ENCODE measurements around the gene C1QL4.

- TF ChIP-seq, protein P1, sequence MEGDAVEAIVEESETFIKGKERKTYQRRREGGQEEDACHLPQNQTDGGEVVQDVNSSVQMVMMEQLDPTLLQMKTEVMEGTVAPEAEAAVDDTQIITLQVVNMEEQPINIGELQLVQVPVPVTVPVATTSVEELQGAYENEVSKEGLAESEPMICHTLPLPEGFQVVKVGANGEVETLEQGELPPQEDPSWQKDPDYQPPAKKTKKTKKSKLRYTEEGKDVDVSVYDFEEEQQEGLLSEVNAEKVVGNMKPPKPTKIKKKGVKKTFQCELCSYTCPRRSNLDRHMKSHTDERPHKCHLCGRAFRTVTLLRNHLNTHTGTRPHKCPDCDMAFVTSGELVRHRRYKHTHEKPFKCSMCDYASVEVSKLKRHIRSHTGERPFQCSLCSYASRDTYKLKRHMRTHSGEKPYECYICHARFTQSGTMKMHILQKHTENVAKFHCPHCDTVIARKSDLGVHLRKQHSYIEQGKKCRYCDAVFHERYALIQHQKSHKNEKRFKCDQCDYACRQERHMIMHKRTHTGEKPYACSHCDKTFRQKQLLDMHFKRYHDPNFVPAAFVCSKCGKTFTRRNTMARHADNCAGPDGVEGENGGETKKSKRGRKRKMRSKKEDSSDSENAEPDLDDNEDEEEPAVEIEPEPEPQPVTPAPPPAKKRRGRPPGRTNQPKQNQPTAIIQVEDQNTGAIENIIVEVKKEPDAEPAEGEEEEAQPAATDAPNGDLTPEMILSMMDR (IDR thresholded peaks at IDR 0.05; ENCODE audit: low read length), result no peak
- TF ChIP-seq EZH2 (IDR thresholded peaks at IDR 0.05; ENCODE audit: borderline replicate concordance, low read length), result no peak
Observed at GRCh38 chr12:49341777-49342065, 4.7 kb upstream of the C1QL4 start.

All from OCI-LY1 (cell line).